ENCODE data around the gene MAGI1. TPM values are rescaled to one million over a fixed set of nuclear protein-coding genes. Genes with fewer than 3 reads are reported as not detected.

Gene MAGI1
- total RNA-seq, 2 experiments from 2014 or later = 0.47 to 0.51 TPM

GRCh38 chr3:65953301-65953812 lies 85.4 kb downstream of the MAGI1 start:
- ChIA-PET CTCF (no interaction called here), POLR2A (no interaction called here)
- ATAC-seq (no peak), DNase-seq (no peak)
- no peaks in the 10 kb centered on the region for H3K36me3 Mint-ChIP-seq (ENCODE audit: low read depth)
- no peaks in the 10 kb centered on the region for H3K4me1 Mint-ChIP-seq (ENCODE audit: low read depth)
- intact Hi-C loops (cut with micrococcal nuclease) = no loop called here
- H3K27ac Mint-ChIP-seq = no peak overlapping the region
- no peak overlapping the region for H3K4me3 Mint-ChIP-seq
- TF ChIP-seq CTCF (IDR thresholded peaks at IDR 0.05) = no peak
- no peaks in the 10 kb centered on the region for H3K27me3 Mint-ChIP-seq
- no peaks in the 10 kb centered on the region for H3K9me3 Mint-ChIP-seq

- Mint-ChIP-seq H3K27me3 (no peaks in the 10 kb centered on the region), H3K4me1 (ENCODE audit: low read depth) (no peaks in the 10 kb centered on the region), H3K9me3 (no peaks in the 10 kb centered on the region), H3K36me3 (ENCODE audit: low read depth) (no peaks in the 10 kb centered on the region), H3K27ac (no peak overlapping the region), H3K4me3 (no peak overlapping the region)
- no peak for TF ChIP-seq CTCF (IDR thresholded peaks at IDR 0.05)
- DNase-seq = no peak
- intact Hi-C loops (cut with micrococcal nuclease) = no loop called here
- no peak for ATAC-seq
- ChIA-PET CTCF (no interaction called here), POLR2A (no interaction called here)
These were observed 85.9 kb downstream of the MAGI1 start for GRCh38 chr3:65952842-65953241.

GRCh38 chr3:65951836-65952505 lies 86.7 kb downstream of the MAGI1 start:
- no peak for TF ChIP-seq CTCF (IDR thresholded peaks at IDR 0.05)
- no peaks in the 10 kb centered on the region for H3K36me3 Mint-ChIP-seq (ENCODE audit: low read depth)
- no peak for DNase-seq
- ATAC-seq = no peak
- H3K4me1 Mint-ChIP-seq (ENCODE audit: low read depth) = no peaks in the 10 kb centered on the region
- intact Hi-C loops (cut with micrococcal nuclease) = no loop called here
- H3K9me3 Mint-ChIP-seq = no peaks in the 10 kb centered on the region
- ChIA-PET CTCF (no interaction called here), POLR2A (no interaction called here)
- no peak overlapping the region for H3K27ac Mint-ChIP-seq
- H3K27me3 Mint-ChIP-seq = no peaks in the 10 kb centered on the region
- H3K4me3 Mint-ChIP-seq = no peak overlapping the region

GRCh38 chr3:65950340-65951326 lies 88.1 kb downstream of the MAGI1 start:
- Mint-ChIP-seq H3K36me3 (ENCODE audit: low read depth) (no peaks in the 10 kb centered on the region), H3K27me3 (no peaks in the 10 kb centered on the region), H3K4me1 (ENCODE audit: low read depth) (no peaks in the 10 kb centered on the region), H3K9me3 (no peaks in the 10 kb centered on the region), H3K27ac (no peak overlapping the region), H3K4me3 (no peak overlapping the region)
- no peak for TF ChIP-seq CTCF (IDR thresholded peaks at IDR 0.05)
- DNase-seq (no peak), ATAC-seq (no peak)
- ChIA-PET POLR2A (no interaction called here), CTCF (no interaction called here)
- intact Hi-C loops (cut with micrococcal nuclease) = no loop called here
